Measurements from ENCODE around the gene EPHA10. TPM values are rescaled to one million over a fixed set of nuclear protein-coding genes. Genes with fewer than 3 reads are reported as not detected.

EPHA10 gene
- polyA plus RNA-seq, 1 donor from 2014 or later: 39.4 TPM

DNA sequence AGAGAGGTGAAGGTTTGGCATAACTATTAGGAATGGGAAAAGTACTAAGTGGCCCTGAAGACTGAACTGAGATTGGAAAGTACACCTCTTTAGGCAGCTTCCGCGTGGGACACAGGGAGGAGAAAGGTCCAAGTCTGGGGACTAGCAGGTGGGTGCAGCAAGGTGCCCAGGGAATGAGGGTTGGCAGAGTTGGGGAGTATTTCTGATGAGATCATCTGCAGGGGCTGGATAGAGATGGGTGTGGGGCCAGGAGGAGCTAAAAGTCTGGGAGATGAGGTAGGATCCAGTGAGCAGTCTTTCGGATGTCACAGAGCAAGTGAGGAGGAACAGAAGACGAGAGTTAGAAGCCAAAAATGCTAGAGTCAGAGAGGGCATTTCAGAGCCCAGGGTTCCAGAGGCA is 36.5 kb downstream of the EPHA10 start:
- H3K4me3 ChIP-seq (ENCODE audit: low read length): no peak overlapping the region
- H3K9ac ChIP-seq (ENCODE audit: low read length): no peak overlapping the region
- no peaks in the 10 kb centered on the region for H3K79me2 ChIP-seq (replicated peaks; ENCODE audit: insufficient read depth, low read length)
- H3K27ac ChIP-seq (ENCODE audit: low read length): no peak overlapping the region
- no peaks in the 10 kb centered on the region for H3K9me3 ChIP-seq (ENCODE audit: low read length)
- H3K4me2 ChIP-seq (ENCODE audit: low read length): no peak overlapping the region
- no peaks in the 10 kb centered on the region for H3F3A ChIP-seq (ENCODE audit: insufficient read depth, low read length, poor library complexity, severe bottlenecking)
- no peaks in the 10 kb centered on the region for H3K36me3 ChIP-seq (ENCODE audit: insufficient read depth, low read length)
- TF ChIP-seq TAF1 (IDR thresholded peaks at IDR 0.05; ENCODE audit: low read depth) (no peak), POLR2AphosphoS5 (IDR thresholded peaks at IDR 0.05) (no peak), SMC3 (conservative IDR thresholded peaks at IDR 0.05; ENCODE audit: poor library complexity) (no peak), EP300 (conservative IDR thresholded peaks at IDR 0.05; ENCODE audit: poor library complexity, severe bottlenecking) (no peak), CTCF (IDR thresholded peaks at IDR 0.05; ENCODE audit: poor library complexity, severe bottlenecking) (no peak), EZH2 (IDR thresholded peaks at IDR 0.05; ENCODE audit: borderline replicate concordance, insufficient read depth, low read length, poor library complexity, severe bottlenecking) (no peak), RAD21 (conservative IDR thresholded peaks at IDR 0.05) (no peak), MXI1 (conservative IDR thresholded peaks at IDR 0.05; ENCODE audit: poor library complexity, severe bottlenecking) (no peak), REST (IDR thresholded peaks at IDR 0.05; ENCODE audit: borderline replicate concordance) (no peak)
- H4K20me1 ChIP-seq (ENCODE audit: insufficient read depth): no peaks in the 10 kb centered on the region
- no peak overlapping the region for H2AFZ ChIP-seq (ENCODE audit: low read depth, low read length)
- no peaks in the 10 kb centered on the region for H3K27me3 ChIP-seq (ENCODE audit: insufficient read depth, low read depth, low read length)
- no peaks in the 10 kb centered on the region for H3K9me2 ChIP-seq (ENCODE audit: insufficient read depth, low read length)

DNA sequence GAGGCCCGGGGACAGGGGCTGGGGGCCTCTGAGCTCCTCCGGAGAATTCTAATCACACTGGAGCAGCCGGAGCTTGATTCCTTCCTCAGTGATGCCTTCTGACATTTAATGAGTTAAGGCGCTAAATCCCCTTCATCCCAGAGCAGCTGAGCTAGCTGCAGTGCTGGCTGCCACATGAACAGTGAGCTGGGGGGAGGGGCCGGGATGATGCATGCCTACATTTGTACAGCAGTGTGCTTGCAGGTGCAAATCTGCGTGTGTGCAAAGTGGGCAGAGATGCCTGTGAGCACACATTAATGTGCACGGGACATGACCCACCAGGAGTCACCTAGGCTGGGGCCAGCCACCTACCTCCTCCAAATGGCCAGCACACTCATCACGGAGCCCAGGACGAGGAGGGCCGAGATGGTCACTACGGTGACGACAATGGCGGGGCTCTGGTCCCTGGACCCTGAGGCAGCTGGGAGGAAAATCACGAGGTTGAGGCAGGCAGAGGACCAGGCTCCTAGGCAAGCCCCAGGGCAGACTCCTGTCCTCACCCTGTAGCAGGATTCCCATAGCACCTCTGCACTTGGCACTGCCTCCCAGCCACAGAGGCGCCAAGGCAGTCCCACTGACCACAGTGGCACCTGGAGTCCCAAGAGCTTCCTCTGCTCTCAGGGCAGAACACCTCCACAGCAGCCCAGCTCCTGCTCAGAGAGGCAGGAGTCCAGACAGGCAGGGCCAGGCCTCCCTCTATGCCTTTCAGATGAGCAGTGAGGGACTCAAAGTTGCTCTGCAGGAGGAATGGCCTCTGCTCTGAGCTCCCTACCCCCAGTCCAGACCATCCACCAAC is 38.0 kb downstream of the EPHA10 start:
- H3K9me2 ChIP-seq (ENCODE audit: insufficient read depth, low read length): no peaks in the 10 kb centered on the region
- H3K9ac ChIP-seq (ENCODE audit: low read length): peak overlapping the region; percentile 75
- peak overlapping the region; percentile 54 for H2AFZ ChIP-seq (ENCODE audit: low read depth, low read length)
- no peaks in the 10 kb centered on the region for H3K79me2 ChIP-seq (replicated peaks; ENCODE audit: insufficient read depth, low read length)
- H3K9me3 ChIP-seq (ENCODE audit: low read length): no peaks in the 10 kb centered on the region
- peak overlapping the region; percentile 42 for H3K4me2 ChIP-seq (ENCODE audit: low read length)
- no peaks in the 10 kb centered on the region for H3K36me3 ChIP-seq (ENCODE audit: insufficient read depth, low read length)
- no peaks in the 10 kb centered on the region for H4K20me1 ChIP-seq (ENCODE audit: insufficient read depth)
- no peaks in the 10 kb centered on the region for H3K27me3 ChIP-seq (ENCODE audit: insufficient read depth, low read depth, low read length)
- peak overlapping the region; percentile 48 for H3K4me3 ChIP-seq (ENCODE audit: low read length)
- H3F3A ChIP-seq (ENCODE audit: insufficient read depth, low read length, poor library complexity, severe bottlenecking): no peaks in the 10 kb centered on the region
- peak overlapping the region; percentile 97 for H3K27ac ChIP-seq (ENCODE audit: low read length)
- TF ChIP-seq TAF1 (IDR thresholded peaks at IDR 0.05; ENCODE audit: low read depth): peak; percentile 96
- TF ChIP-seq CTCF (IDR thresholded peaks at IDR 0.05; ENCODE audit: poor library complexity, severe bottlenecking): no peak
- TF ChIP-seq SMC3 (conservative IDR thresholded peaks at IDR 0.05; ENCODE audit: poor library complexity): peak; percentile 66
- TF ChIP-seq EP300 (conservative IDR thresholded peaks at IDR 0.05; ENCODE audit: poor library complexity, severe bottlenecking): peak; percentile 79
- no peak for TF ChIP-seq EZH2 (IDR thresholded peaks at IDR 0.05; ENCODE audit: borderline replicate concordance, insufficient read depth, low read length, poor library complexity, severe bottlenecking)
- peak; percentile 64 for TF ChIP-seq RAD21 (conservative IDR thresholded peaks at IDR 0.05)
- peak; percentile 73 for TF ChIP-seq MXI1 (conservative IDR thresholded peaks at IDR 0.05; ENCODE audit: poor library complexity, severe bottlenecking)
- TF ChIP-seq REST (IDR thresholded peaks at IDR 0.05; ENCODE audit: borderline replicate concordance): peak; percentile 94
- peak; percentile 74 for TF ChIP-seq POLR2AphosphoS5 (IDR thresholded peaks at IDR 0.05)
